WTC11 (cell line): Measurements from ENCODE around the gene CFAP299. TPM values are rescaled to one million over a fixed set of nuclear protein-coding genes. Genes with fewer than 3 reads are reported as not detected.

ENCODE experiments used
- ATAC-seq: fragments of 200-7000 bp; cut with Tn5 transposase; 2 replicates; pipeline ENCODE4 v1.10.0; 2021; ENCODE audit warnings: mild to moderate bottlenecking, moderate library complexity
- CTCF ChIA-PET: fragments of 300-600 bp; sonication (Branson Sonifier 250); formaldehyde crosslinking; loops from one replicate; lab custom pipeline; 2021; ENCODE audit warnings: antibody characterized with exemption; lab: Charles Lee
- POLR2A ChIA-PET: fragments of 350-600 bp; sonication (Branson Sonifier 250); formaldehyde crosslinking; loops from one replicate; lab custom pipeline; 2021; ENCODE audit warnings: antibody characterized with exemption; lab: Charles Lee
- DNase-seq: peaks from one replicate; pipeline ENCODE4 v3.0.0; 2021; ENCODE audit warnings: low spot score
- H3K27ac Mint-ChIP-seq: 2 replicates; pipeline ENCODE4 v1.8.0; 2021; ENCODE audit warnings: mixed read lengths
- H3K27me3 Mint-ChIP-seq: 2 replicates; pipeline ENCODE4 v1.8.0; 2021; ENCODE audit warnings: low read depth, mild to moderate bottlenecking, moderate library complexity, mixed read lengths
- H3K36me3 Mint-ChIP-seq: 2 replicates; pipeline ENCODE4 v1.8.0; 2021; ENCODE audit warnings: mixed read lengths
- H3K4me1 Mint-ChIP-seq: 2 replicates; pipeline ENCODE4 v1.8.0; 2022; ENCODE audit warnings: mixed read lengths
- H3K4me3 Mint-ChIP-seq: 2 replicates; pipeline ENCODE4 v1.8.0; 2021; ENCODE audit warnings: mild to moderate bottlenecking, moderate library complexity, mixed read lengths
- H3K9me3 Mint-ChIP-seq: 2 replicates; pipeline ENCODE4 v1.8.0; 2021; ENCODE audit warnings: mixed read lengths
- AFF4 ChIP-seq: sonication (generic); formaldehyde crosslinking; IDR thresholded peaks from 2 replicates; pipeline ENCODE4 v1.8.1; 2023; ENCODE audit warnings: mild to moderate bottlenecking, missing genetic modification reagents, borderline replicate concordance
- ATF6 ChIP-seq: sonication (generic); formaldehyde crosslinking; IDR thresholded peaks from 2 replicates; pipeline ENCODE4 v1.8.1; 2023; ENCODE audit warnings: mild to moderate bottlenecking, missing genetic modification reagents
- CDX4 ChIP-seq: fragments of 250-450 bp; sonication (Bioruptor Pico); IDR thresholded peaks from 2 replicates; pipeline ENCODE4 v1.9.0; 2021; ENCODE audit warnings: moderate library complexity, mild to moderate bottlenecking, inconsistent platforms, borderline replicate concordance
- E2F5 ChIP-seq: sonication (generic); formaldehyde crosslinking; IDR thresholded peaks from 2 replicates; pipeline ENCODE4 v1.8.1; 2022; ENCODE audit warnings: mild to moderate bottlenecking, moderate library complexity, missing genetic modification reagents
- EMX1 ChIP-seq: fragments of 250-450 bp; sonication (Bioruptor Pico); IDR thresholded peaks from 2 replicates; pipeline ENCODE4 v1.8.0; 2021; ENCODE audit warnings: mild to moderate bottlenecking
- ETV6 ChIP-seq: sonication (generic); formaldehyde crosslinking; IDR thresholded peaks from 2 replicates; pipeline ENCODE4 v1.8.1; 2022; ENCODE audit warnings: mild to moderate bottlenecking, missing genetic modification reagents
- FOXJ3 ChIP-seq: sonication (generic); formaldehyde crosslinking; IDR thresholded peaks from 2 replicates; pipeline ENCODE4 v1.9.0; 2021; ENCODE audit warnings: missing genetic modification reagents, mild to moderate bottlenecking, borderline replicate concordance
- FOXP1 ChIP-seq: sonication (generic); formaldehyde crosslinking; IDR thresholded peaks from 2 replicates; pipeline ENCODE4 v1.8.0; 2022; ENCODE audit warnings: missing genetic modification reagents, mild to moderate bottlenecking, moderate library complexity, borderline replicate concordance
- IRF1 ChIP-seq: sonication (generic); formaldehyde crosslinking; IDR thresholded peaks from 2 replicates; pipeline ENCODE4 v1.8.0; 2023; ENCODE audit warnings: missing genetic modification reagents
- MAX ChIP-seq: sonication (generic); formaldehyde crosslinking; IDR thresholded peaks from 2 replicates; pipeline ENCODE4 v1.8.0; 2022; ENCODE audit warnings: mild to moderate bottlenecking, missing genetic modification reagents
- MYBL2 ChIP-seq: sonication (generic); formaldehyde crosslinking; IDR thresholded peaks from 2 replicates; pipeline ENCODE4 v1.8.1; 2023; ENCODE audit warnings: mild to moderate bottlenecking, moderate library complexity, missing genetic modification reagents
- SMAD3 ChIP-seq: sonication (generic); formaldehyde crosslinking; IDR thresholded peaks from 2 replicates; pipeline ENCODE4 v1.8.0; 2022; ENCODE audit warnings: missing genetic modification reagents, mild to moderate bottlenecking, borderline replicate concordance
- STAT6 ChIP-seq: sonication (generic); formaldehyde crosslinking; conservative IDR thresholded peaks from 2 replicates; pipeline ENCODE4 v1.8.1; 2023; ENCODE audit warnings: mild to moderate bottlenecking, low read depth, missing genetic modification reagents, moderate library complexity
- USF1 ChIP-seq: sonication (generic); formaldehyde crosslinking; IDR thresholded peaks from 2 replicates; pipeline ENCODE4 v1.8.0; 2022; ENCODE audit warnings: mild to moderate bottlenecking, missing genetic modification reagents
- ZNF671 ChIP-seq: fragments of 250-450 bp; sonication (Bioruptor Pico); IDR thresholded peaks from 2 replicates; pipeline ENCODE4 v1.8.0; 2021; ENCODE audit warnings: mild to moderate bottlenecking
- total RNA-seq: library from RNA; stranded (reverse); gene quantifications from 3 replicates; pipeline ENCODE4 v1.2.3, GENCODE V29; 2021

The CFAP299 gene
- total RNA-seq, 1 experiment from 2014 or later: not detected

- H3K27ac Mint-ChIP-seq: no peak overlapping the region
- H3K9me3 Mint-ChIP-seq: no peaks in the 10 kb centered on the region
- no peak for TF ChIP-seq IRF1
- no peak for TF ChIP-seq FOXP1 (CRISPR knock-in tag)
- TF ChIP-seq E2F5 (CRISPR knock-in tag): no peak
- no peak for TF ChIP-seq MAX
- no peak for TF ChIP-seq ZNF671 (CRISPR knock-in tag)
- TF ChIP-seq EMX1 (CRISPR knock-in tag): no peak
- TF ChIP-seq FOXJ3 (CRISPR knock-in tag): no peak
- no peak for TF ChIP-seq ATF6
- TF ChIP-seq ETV6: no peak
- no peak for TF ChIP-seq STAT6 (CRISPR knock-in tag)
- no peak for TF ChIP-seq AFF4 (CRISPR knock-in tag)
- TF ChIP-seq USF1 (CRISPR knock-in tag): no peak
- TF ChIP-seq MYBL2 (CRISPR knock-in tag): no peak
- TF ChIP-seq CDX4 (CRISPR knock-in tag): no peak
- no peak for TF ChIP-seq SMAD3 (CRISPR knock-in tag)
- H3K36me3 Mint-ChIP-seq: no peaks in the 10 kb centered on the region
- ChIA-PET CTCF (interaction anchor here (0.7 kb wide), 1 partner anchor 116 kb away, joined by 3 read pairs; no protein-coding TSS in a partner anchor), POLR2A (no interaction called here)
- no peak for DNase-seq
- no peak for ATAC-seq
- no peaks in the 10 kb centered on the region; the same call in 1 of the 2 replicates for H3K27me3 Mint-ChIP-seq
- H3K4me1 Mint-ChIP-seq: no peaks in the 10 kb centered on the region
- no peak overlapping the region for H3K4me3 Mint-ChIP-seq
These were observed 445.9 kb downstream of the CFAP299 start for GRCh38 chr4:80781431-80781830.
